ENCODE measurements around the gene SEMA3A. TPM values are rescaled to one million over a fixed set of nuclear protein-coding genes. Genes with fewer than 3 reads are reported as not detected.
A peak's percentile ranks its signal among the peaks of the same experiment; 100 is the strongest.

Gene SEMA3A
- total RNA-seq, 1 experiment from 2014 or later: 43.3 TPM

GRCh38 chr7:84193747-84194146, 842 bp downstream of the SEMA3A start:
- H3K27me3 ChIP-seq (ENCODE audit: control insufficient read depth, insufficient read depth, low read length): no peaks in the 10 kb centered on the region
- in situ Hi-C loops (cut with HindIII; ENCODE audit: low pct_unique_long_range_greater_than_20kb, low sequenced_read_pairs): no loop called here
- H3K27ac ChIP-seq (ENCODE audit: low read length): peak overlapping the region; percentile 78
- H3K4me3 ChIP-seq (ENCODE audit: low read depth in 2 of 2, low read length in 2 of 2): peak overlapping the region; percentile 64 to 77; a peak in 3 of 4 replicates
- ChIA-PET CTCF (no interaction called here), POLR2A (no interaction called here)
- ATAC-seq: no peak
- TF ChIP-seq SIN3A (IDR thresholded peaks at IDR 0.05; ENCODE audit: borderline replicate concordance, insufficient read depth, low read depth, low read length): no peak
- TF ChIP-seq REST (IDR thresholded peaks at IDR 0.05; ENCODE audit: insufficient read depth in 1 of 2, low read depth in 2 of 2, low read length in 1 of 2): no peak
- TF ChIP-seq TCF7L2 (IDR thresholded peaks at IDR 0.05; ENCODE audit: low read depth, low read length): peak; percentile 17; the same call in 1 of the 2 replicates
- TF ChIP-seq CTCF (IDR thresholded peaks at IDR 0.05): no peak
- no peaks in the 10 kb centered on the region for H3K36me3 ChIP-seq (ENCODE audit: control insufficient read depth, insufficient read depth, low read length)
- no peaks in the 10 kb centered on the region for H3K9me3 ChIP-seq (ENCODE audit: control insufficient read depth, insufficient read depth, low read depth, low read length)
- no peak for DNase-seq (ENCODE audit: low read depth, low spot score)
- peaks cover 27% of the 10 kb centered on the region for H3K4me1 ChIP-seq (ENCODE audit: control insufficient read depth, insufficient read depth, low read length)
- no TSS peak for BruUV-seq (replicated peaks)
- intact Hi-C loops (cut with micrococcal nuclease; ENCODE audit: unreplicated experiment): loop anchor here (2.0 to 10.0 kb wide), 2 partner anchors 221 to 829 kb away; no protein-coding TSS in a partner anchor

- intact Hi-C loops (cut with micrococcal nuclease; ENCODE audit: unreplicated experiment) (loop anchor here (10.0 kb wide), 1 partner anchor 223 kb away; no protein-coding TSS in a partner anchor), in situ Hi-C loops (cut with HindIII; ENCODE audit: low pct_unique_long_range_greater_than_20kb, low sequenced_read_pairs) (no loop called here)
- Histone ChIP-seq H3K27ac (ENCODE audit: low read length) (peak overlapping the region; percentile 78), H3K27me3 (ENCODE audit: control insufficient read depth, insufficient read depth, low read length) (no peaks in the 10 kb centered on the region), H3K36me3 (ENCODE audit: control insufficient read depth, insufficient read depth, low read length) (no peaks in the 10 kb centered on the region), H3K9me3 (ENCODE audit: control insufficient read depth, insufficient read depth, low read depth, low read length) (no peaks in the 10 kb centered on the region), H3K4me3 (ENCODE audit: low read depth in 2 of 2, low read length in 2 of 2) (peak overlapping the region; percentile 64 to 77), H3K4me1 (ENCODE audit: control insufficient read depth, insufficient read depth, low read length) (peaks cover 33% of the 10 kb centered on the region)
- no TSS peak for BruUV-seq (replicated peaks)
- DNase-seq (ENCODE audit: low read depth, low spot score) (no peak), ATAC-seq (no peak)
- ChIA-PET CTCF (no interaction called here), POLR2A (no interaction called here)
- TF ChIP-seq SIN3A (IDR thresholded peaks at IDR 0.05; ENCODE audit: borderline replicate concordance, insufficient read depth, low read depth, low read length) (no peak), REST (IDR thresholded peaks at IDR 0.05; ENCODE audit: insufficient read depth in 1 of 2, low read depth in 2 of 2, low read length in 1 of 2) (no peak), POLR2AphosphoS5 (IDR thresholded peaks at IDR 0.05; ENCODE audit: low read depth, low read length) (no peak), CTCF (IDR thresholded peaks at IDR 0.05) (no peak), TCF7L2 (IDR thresholded peaks at IDR 0.05; ENCODE audit: low read depth, low read length) (no peak)
Observed at GRCh38 chr7:84191842-84192241, 2.7 kb downstream of the SEMA3A start.

Measured in Panc1 (cell line).